ENCODE results near the gene CNN3.

DNA sequence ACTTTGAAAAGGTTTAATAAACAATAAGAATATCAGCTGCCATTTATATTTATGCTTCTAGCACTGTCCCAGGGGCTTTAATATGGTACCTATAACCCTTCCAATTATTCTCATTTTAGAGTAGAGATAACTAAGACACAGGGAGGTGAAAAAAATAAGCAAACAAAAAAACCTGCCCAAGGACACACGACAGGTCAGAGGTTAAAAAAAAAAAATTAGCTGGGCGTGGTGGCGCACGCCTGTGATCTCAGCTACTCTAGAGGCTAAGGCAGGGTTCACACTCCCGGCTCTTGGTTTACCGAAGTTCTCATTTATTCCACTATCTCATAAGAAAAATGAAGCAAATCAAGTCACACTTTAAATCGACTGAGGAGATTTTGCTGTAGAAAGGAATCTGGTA is 34.7 kb upstream of the CNN3 start:
- TF ChIP-seq, protein P1, sequence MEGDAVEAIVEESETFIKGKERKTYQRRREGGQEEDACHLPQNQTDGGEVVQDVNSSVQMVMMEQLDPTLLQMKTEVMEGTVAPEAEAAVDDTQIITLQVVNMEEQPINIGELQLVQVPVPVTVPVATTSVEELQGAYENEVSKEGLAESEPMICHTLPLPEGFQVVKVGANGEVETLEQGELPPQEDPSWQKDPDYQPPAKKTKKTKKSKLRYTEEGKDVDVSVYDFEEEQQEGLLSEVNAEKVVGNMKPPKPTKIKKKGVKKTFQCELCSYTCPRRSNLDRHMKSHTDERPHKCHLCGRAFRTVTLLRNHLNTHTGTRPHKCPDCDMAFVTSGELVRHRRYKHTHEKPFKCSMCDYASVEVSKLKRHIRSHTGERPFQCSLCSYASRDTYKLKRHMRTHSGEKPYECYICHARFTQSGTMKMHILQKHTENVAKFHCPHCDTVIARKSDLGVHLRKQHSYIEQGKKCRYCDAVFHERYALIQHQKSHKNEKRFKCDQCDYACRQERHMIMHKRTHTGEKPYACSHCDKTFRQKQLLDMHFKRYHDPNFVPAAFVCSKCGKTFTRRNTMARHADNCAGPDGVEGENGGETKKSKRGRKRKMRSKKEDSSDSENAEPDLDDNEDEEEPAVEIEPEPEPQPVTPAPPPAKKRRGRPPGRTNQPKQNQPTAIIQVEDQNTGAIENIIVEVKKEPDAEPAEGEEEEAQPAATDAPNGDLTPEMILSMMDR (IDR thresholded peaks at IDR 0.05), result no peak
- no peak for TF ChIP-seq NFYB (CRISPR knock-in tag; conservative IDR thresholded peaks at IDR 0.05; ENCODE audit: low read depth)
- no peak for TF ChIP-seq SP1 (CRISPR knock-in tag; conservative IDR thresholded peaks at IDR 0.05)
- no peak for TF ChIP-seq MAX (CRISPR knock-in tag; IDR thresholded peaks at IDR 0.05)
- TF ChIP-seq TEAD4 (CRISPR knock-in tag; IDR thresholded peaks at IDR 0.05), result no peak
- TF ChIP-seq RELA (CRISPR knock-in tag; IDR thresholded peaks at IDR 0.05; ENCODE audit: borderline replicate concordance), result no peak
- no peak for TF ChIP-seq ATF1 (CRISPR knock-in tag; IDR thresholded peaks at IDR 0.05)
- TF ChIP-seq TCF7 (CRISPR knock-in tag; IDR thresholded peaks at IDR 0.05; ENCODE audit: low read depth), result no peak
- TF ChIP-seq TP53 (CRISPR knock-in tag; IDR thresholded peaks at IDR 0.05), result no peak
- TF ChIP-seq TEAD1 (CRISPR knock-in tag; IDR thresholded peaks at IDR 0.05), result no peak
- TF ChIP-seq CBFB (CRISPR knock-in tag; IDR thresholded peaks at IDR 0.05; ENCODE audit: low read depth), result no peak
